ENCODE results near the gene SYCE1. TPM values are rescaled to one million over a fixed set of nuclear protein-coding genes. Genes with fewer than 3 reads are reported as not detected.
A peak's percentile ranks its signal among the peaks of the same experiment; 100 is the strongest.
"Not testable (repeated sequence)": the region's sequence is repeated elsewhere in the genome, so short reads cannot be mapped to it uniquely, and the experiment has no call there.

SYCE1 gene
- 1 to 10 TPM in 2 of 3 donors, not detected in 1; 3.9 to 5.4 TPM for total RNA-seq

GRCh38 chr10:133565441-133566294, at the start of gene SYCE1:
TSS of gene SYCE1 (minus strand) at chr10:133565583. CDS start at chr10:133565529, 54 bp downstream.
- Histone ChIP-seq H3K4me3 (peak within 1 kb of the TSS in 1 of 3 donors; percentile 38), H3K36me3 (no peaks in the 10 kb centered on the region), H3K27me3 (peaks cover 0 to 6% of the 10 kb centered on the region in 2 donors), H3K9me3 (peaks cover 0 to 12% of the 10 kb centered on the region in 2 donors), H3K27ac (no peak within 1 kb of the TSS), H3K4me1 (no peaks in the 10 kb centered on the region)
- peak; percentile 49 to 79 for DNase-seq (ENCODE audit: low spot score in 2 of 2)
- intact Hi-C loops (cut with DNase I; ENCODE audit: low total_unique reads), result no loop called here
- TF ChIP-seq POLR2A (IDR thresholded peaks at IDR 0.05), result no peak
- TF ChIP-seq CTCF (IDR thresholded peaks at IDR 0.05), result peak in 1 of 3 donors; percentile 36

GRCh38 chr10:133614830-133615580, 49.6 kb upstream of the SYCE1 start:
- Histone ChIP-seq H3K27me3 (no peaks in the 10 kb centered on the region), H3K36me3 (no peaks in the 10 kb centered on the region), H3K27ac (no peak overlapping the region), H3K4me1 (no peaks in the 10 kb centered on the region), H3K4me3 (no peak overlapping the region), H3K9me3 (peaks cover 0 to 5% of the 10 kb centered on the region in 2 donors)
- TF ChIP-seq CTCF (IDR thresholded peaks at IDR 0.05) (no peak), POLR2A (IDR thresholded peaks at IDR 0.05) (no peak), POLR2AphosphoS5 (IDR thresholded peaks at IDR 0.05) (no peak)
- intact Hi-C loops (cut with DNase I; ENCODE audit: low total_unique reads), result no loop called here
- DNase-seq (ENCODE audit: low spot score in 2 of 2), result no peak

GRCh38 chr10:133613699-133614098, 48.3 kb upstream of the SYCE1 start:
- Histone ChIP-seq H3K27ac (no peak overlapping the region), H3K9me3 (peaks cover 0 to 5% of the 10 kb centered on the region in 2 donors), H3K36me3 (no peaks in the 10 kb centered on the region), H3K27me3 (peaks cover 0 to 4% of the 10 kb centered on the region in 2 donors), H3K4me1 (no peaks in the 10 kb centered on the region), H3K4me3 (no peak overlapping the region)
- no peak for TF ChIP-seq CTCF (IDR thresholded peaks at IDR 0.05)
- no peak for TF ChIP-seq POLR2AphosphoS5 (IDR thresholded peaks at IDR 0.05)
- TF ChIP-seq POLR2A (IDR thresholded peaks at IDR 0.05), result no peak
- intact Hi-C loops (cut with DNase I; ENCODE audit: low total_unique reads), result no loop called here
- DNase-seq (ENCODE audit: low spot score in 2 of 2), result no peak

GRCh38 chr10:133611079-133611478, 45.7 kb upstream of the SYCE1 start:
- H3K27me3 ChIP-seq, result peaks cover 0 to 4% of the 10 kb centered on the region in 2 donors

GRCh38 chr10:133608855-133609254, 43.5 kb upstream of the SYCE1 start:
- Histone ChIP-seq H3K36me3 (no peaks in the 10 kb centered on the region), H3K9me3 (peaks cover 0 to 5% of the 10 kb centered on the region in 2 donors), H3K27me3 (peaks cover 0 to 9% of the 10 kb centered on the region in 2 donors), H3K27ac (no peak overlapping the region), H3K4me3 (no peak overlapping the region), H3K4me1 (no peaks in the 10 kb centered on the region)
- intact Hi-C loops (cut with DNase I; ENCODE audit: low total_unique reads), result no loop called here
- DNase-seq (ENCODE audit: low spot score in 2 of 2), result no peak
- TF ChIP-seq POLR2AphosphoS5 (IDR thresholded peaks at IDR 0.05), result no peak
- TF ChIP-seq CTCF (IDR thresholded peaks at IDR 0.05), result peak in 1 of 3 donors; percentile 32

More at GRCh38 chr10:133611079-133611478, 45.7 kb upstream of the SYCE1 start:
- DNase-seq (ENCODE audit: low spot score in 2 of 2), result no peak
- intact Hi-C loops (cut with DNase I; ENCODE audit: low total_unique reads), result no loop called here
- H3K36me3 ChIP-seq, result no peaks in the 10 kb centered on the region
- no peaks in the 10 kb centered on the region for H3K4me1 ChIP-seq
- peaks cover 0 to 5% of the 10 kb centered on the region in 2 donors for H3K9me3 ChIP-seq
- no peak overlapping the region for H3K27ac ChIP-seq
- no peak overlapping the region for H3K4me3 ChIP-seq
- TF ChIP-seq POLR2AphosphoS5 (IDR thresholded peaks at IDR 0.05), result no peak

- H3K27ac ChIP-seq; intact Hi-C loops (cut with DNase I; ENCODE audit: low total_unique reads); H3K9me3 ChIP-seq; H3K4me3 ChIP-seq; DNase-seq (ENCODE audit: low spot score in 2 of 2); H3K4me1 ChIP-seq; H3K36me3 ChIP-seq: not testable (repeated sequence)
- H3K27me3 ChIP-seq, result peaks cover 0 to 20% of the 10 kb centered on the region in 2 donors
Observed at GRCh38 chr10:133603434-133603833, 38.1 kb upstream of the SYCE1 start.
